OCI-LY7 (cell line): ENCODE results near the gene GALNT2.

Experiments
- CTCF ChIP-seq: fragments of 200-600 bp; sonication (generic); conservative IDR thresholded peaks from 2 replicates; pipeline ENCODE4 v1.5.1; 2014; ENCODE audit warnings: mild to moderate bottlenecking, antibody characterized with exemption, low read length, moderate library complexity, mixed read lengths
- EZH2phosphoT487 ChIP-seq: fragments of 200-600 bp; sonication (generic); IDR thresholded peaks from 2 replicates; pipeline ENCODE4 v1.6.1; 2018; ENCODE audit warnings: low read depth, borderline replicate concordance, mild to moderate bottlenecking, mixed run types, antibody characterized with exemption, low read length, moderate library complexity, mixed read lengths

GRCh38 chr1:230031131-230031530, 35.9 kb upstream of the GALNT2 start:
- TF ChIP-seq CTCF: no peak
- TF ChIP-seq EZH2phosphoT487: no peak
